Measurements from ENCODE around the gene NCCRP1. TPM values are rescaled to one million over a fixed set of nuclear protein-coding genes. Genes with fewer than 3 reads are reported as not detected.

The NCCRP1 gene
- total RNA-seq, 1 donor from 2014 or later = not detected

GRCh38 chr19:39172700-39173501 lies 23.9 kb upstream of the NCCRP1 start:
- Histone ChIP-seq H3K4me1 (ENCODE audit: control insufficient read depth in 3 of 3, insufficient read depth in 3 of 3, low read length in 3 of 3) (no peaks in the 10 kb centered on the region), H3K4me3 (ENCODE audit: low read length in 3 of 3) (no peak overlapping the region), H3K9me3 (ENCODE audit: control insufficient read depth in 3 of 3, low read length in 3 of 3) (no peaks in the 10 kb centered on the region), H3K27ac (ENCODE audit: low read depth, low read length) (no peak overlapping the region), H3K27me3 (ENCODE audit: control insufficient read depth in 3 of 3, insufficient read depth in 3 of 3, low read length in 3 of 3) (no peaks in the 10 kb centered on the region), H3K36me3 (ENCODE audit: control insufficient read depth in 3 of 3, insufficient read depth in 3 of 3, low read length in 3 of 3) (peaks cover 13 to 19% (median 14%) of the 10 kb centered on the region in 3 donors), H3K9ac (ENCODE audit: low read depth in 1 of 3, low read length in 3 of 3) (no peak overlapping the region)

DNA sequence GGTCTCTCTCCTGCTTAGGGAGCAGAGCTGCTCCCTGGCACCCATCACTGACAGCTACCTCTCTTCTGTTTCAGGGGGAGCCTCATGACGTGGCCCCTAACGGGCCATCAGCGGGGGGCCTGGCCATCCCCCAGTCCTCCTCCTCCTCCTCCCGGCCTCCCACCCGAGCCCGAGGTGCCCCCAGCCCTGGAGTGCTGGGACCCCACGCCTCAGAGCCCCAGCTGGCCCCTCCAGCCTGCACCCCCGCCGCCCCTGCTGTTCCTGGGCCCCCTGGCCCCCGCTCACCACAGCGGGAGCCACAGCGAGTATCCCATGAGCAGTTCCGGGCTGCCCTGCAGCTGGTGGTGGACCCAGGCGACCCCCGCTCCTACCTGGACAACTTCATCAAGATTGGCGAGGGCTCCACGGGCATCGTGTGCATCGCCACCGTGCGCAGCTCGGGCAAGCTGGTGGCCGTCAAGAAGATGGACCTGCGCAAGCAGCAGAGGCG lies 23.2 kb upstream of the NCCRP1 start:
- no peak overlapping the region for H3K27ac ChIP-seq (ENCODE audit: low read depth, low read length)
- no peaks in the 10 kb centered on the region for H3K9me3 ChIP-seq (ENCODE audit: control insufficient read depth in 3 of 3, low read length in 3 of 3)
- no peaks in the 10 kb centered on the region for H3K4me1 ChIP-seq (ENCODE audit: control insufficient read depth in 3 of 3, insufficient read depth in 3 of 3, low read length in 3 of 3)
- H3K36me3 ChIP-seq (ENCODE audit: control insufficient read depth in 3 of 3, insufficient read depth in 3 of 3, low read length in 3 of 3) = peaks cover 13 to 19% (median 14%) of the 10 kb centered on the region in 3 donors
- no peak overlapping the region for H3K4me3 ChIP-seq (ENCODE audit: low read length in 3 of 3)
- H3K9ac ChIP-seq (ENCODE audit: low read depth in 1 of 3, low read length in 3 of 3) = no peak overlapping the region
- no peaks in the 10 kb centered on the region for H3K27me3 ChIP-seq (ENCODE audit: control insufficient read depth in 3 of 3, insufficient read depth in 3 of 3, low read length in 3 of 3)

- no peak overlapping the region for H3K9ac ChIP-seq (ENCODE audit: low read depth in 1 of 3, low read length in 3 of 3)
- H3K9me3 ChIP-seq (ENCODE audit: control insufficient read depth in 3 of 3, low read length in 3 of 3) = no peaks in the 10 kb centered on the region
- no peaks in the 10 kb centered on the region for H3K4me1 ChIP-seq (ENCODE audit: control insufficient read depth in 3 of 3, insufficient read depth in 3 of 3, low read length in 3 of 3)
- H3K4me3 ChIP-seq (ENCODE audit: low read length in 3 of 3) = no peak overlapping the region
- no peak overlapping the region for H3K27ac ChIP-seq (ENCODE audit: low read depth, low read length)
- H3K36me3 ChIP-seq (ENCODE audit: control insufficient read depth in 3 of 3, insufficient read depth in 3 of 3, low read length in 3 of 3) = peaks cover 14 to 19% (median 16%) of the 10 kb centered on the region in 3 donors
- no peaks in the 10 kb centered on the region for H3K27me3 ChIP-seq (ENCODE audit: control insufficient read depth in 3 of 3, insufficient read depth in 3 of 3, low read length in 3 of 3)
These were observed 22.6 kb upstream of the NCCRP1 start for GRCh38 chr19:39174142-39174541.

GRCh38 chr19:39174558-39175544 lies 21.9 kb upstream of the NCCRP1 start:
- H3K4me1 ChIP-seq (ENCODE audit: control insufficient read depth in 3 of 3, insufficient read depth in 3 of 3, low read length in 3 of 3) = no peaks in the 10 kb centered on the region
- H3K36me3 ChIP-seq (ENCODE audit: control insufficient read depth in 3 of 3, insufficient read depth in 3 of 3, low read length in 3 of 3) = peaks cover 13 to 18% (median 16%) of the 10 kb centered on the region in 3 donors
- H3K9ac ChIP-seq (ENCODE audit: low read depth in 1 of 3, low read length in 3 of 3) = no peak overlapping the region
- no peaks in the 10 kb centered on the region for H3K27me3 ChIP-seq (ENCODE audit: control insufficient read depth in 3 of 3, insufficient read depth in 3 of 3, low read length in 3 of 3)
- H3K27ac ChIP-seq (ENCODE audit: low read depth, low read length) = no peak overlapping the region
- no peaks in the 10 kb centered on the region for H3K9me3 ChIP-seq (ENCODE audit: control insufficient read depth in 3 of 3, low read length in 3 of 3)
- H3K4me3 ChIP-seq (ENCODE audit: low read length in 3 of 3) = no peak overlapping the region

- H3K4me1 ChIP-seq (ENCODE audit: control insufficient read depth in 3 of 3, insufficient read depth in 3 of 3, low read length in 3 of 3) = no peaks in the 10 kb centered on the region
- H3K9me3 ChIP-seq (ENCODE audit: control insufficient read depth in 3 of 3, low read length in 3 of 3) = no peaks in the 10 kb centered on the region
- no peak overlapping the region for H3K4me3 ChIP-seq (ENCODE audit: low read length in 3 of 3)
- H3K27me3 ChIP-seq (ENCODE audit: control insufficient read depth in 3 of 3, insufficient read depth in 3 of 3, low read length in 3 of 3) = no peaks in the 10 kb centered on the region
- H3K27ac ChIP-seq (ENCODE audit: low read depth, low read length) = no peak overlapping the region
- H3K9ac ChIP-seq (ENCODE audit: low read depth in 1 of 3, low read length in 3 of 3) = no peak overlapping the region
- peaks cover 11 to 17% (median 16%) of the 10 kb centered on the region in 3 donors for H3K36me3 ChIP-seq (ENCODE audit: control insufficient read depth in 3 of 3, insufficient read depth in 3 of 3, low read length in 3 of 3)
These were observed 21.2 kb upstream of the NCCRP1 start for GRCh38 chr19:39175564-39175963.

GRCh38 chr19:39177110-39177699 lies 19.6 kb upstream of the NCCRP1 start:
- no peaks in the 10 kb centered on the region for H3K4me1 ChIP-seq (ENCODE audit: control insufficient read depth in 3 of 3, insufficient read depth in 3 of 3, low read length in 3 of 3)
- H3K27me3 ChIP-seq (ENCODE audit: control insufficient read depth in 3 of 3, insufficient read depth in 3 of 3, low read length in 3 of 3) = no peaks in the 10 kb centered on the region
- H3K4me3 ChIP-seq (ENCODE audit: low read length in 3 of 3) = no peak overlapping the region
- H3K27ac ChIP-seq (ENCODE audit: low read depth, low read length) = no peak overlapping the region
- H3K9me3 ChIP-seq (ENCODE audit: control insufficient read depth in 3 of 3, low read length in 3 of 3) = no peaks in the 10 kb centered on the region
- no peak overlapping the region for H3K9ac ChIP-seq (ENCODE audit: low read depth in 1 of 3, low read length in 3 of 3)
- H3K36me3 ChIP-seq (ENCODE audit: control insufficient read depth in 3 of 3, insufficient read depth in 3 of 3, low read length in 3 of 3) = peaks cover 11 to 17% (median 16%) of the 10 kb centered on the region in 3 donors

DNA sequence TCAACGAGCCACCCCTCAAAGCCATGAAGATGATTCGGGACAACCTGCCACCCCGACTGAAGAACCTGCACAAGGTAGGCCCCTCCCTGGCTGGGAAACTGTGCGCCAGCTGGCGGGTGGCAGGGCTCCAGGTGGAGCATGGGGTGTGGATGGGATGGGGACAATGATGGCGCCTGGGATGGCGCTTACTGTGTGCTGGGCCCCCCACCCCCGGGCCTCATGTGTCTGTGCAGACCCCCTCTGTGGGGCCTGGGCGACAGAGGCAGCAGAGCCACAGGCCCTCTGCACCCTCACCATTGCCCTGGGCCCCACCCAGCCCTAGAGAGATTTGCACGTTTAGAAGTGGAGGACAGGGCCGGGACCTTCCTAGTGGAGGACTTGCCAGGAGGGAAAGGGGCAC lies 19.0 kb upstream of the NCCRP1 start:
- H3K4me1 ChIP-seq (ENCODE audit: control insufficient read depth in 3 of 3, insufficient read depth in 3 of 3, low read length in 3 of 3) = no peaks in the 10 kb centered on the region
- no peak overlapping the region for H3K27ac ChIP-seq (ENCODE audit: low read depth, low read length)
- H3K9me3 ChIP-seq (ENCODE audit: control insufficient read depth in 3 of 3, low read length in 3 of 3) = no peaks in the 10 kb centered on the region
- H3K9ac ChIP-seq (ENCODE audit: low read depth in 1 of 3, low read length in 3 of 3) = no peak overlapping the region
- no peaks in the 10 kb centered on the region for H3K27me3 ChIP-seq (ENCODE audit: control insufficient read depth in 3 of 3, insufficient read depth in 3 of 3, low read length in 3 of 3)
- no peak overlapping the region for H3K4me3 ChIP-seq (ENCODE audit: low read length in 3 of 3)
- H3K36me3 ChIP-seq (ENCODE audit: control insufficient read depth in 3 of 3, insufficient read depth in 3 of 3, low read length in 3 of 3) = peaks cover 11 to 16% (median 16%) of the 10 kb centered on the region in 3 donors

- Histone ChIP-seq H3K4me3 (ENCODE audit: low read length in 3 of 3) (no peak overlapping the region), H3K27ac (ENCODE audit: low read depth, low read length) (no peak overlapping the region), H3K9me3 (ENCODE audit: control insufficient read depth in 3 of 3, low read length in 3 of 3) (no peaks in the 10 kb centered on the region), H3K36me3 (ENCODE audit: control insufficient read depth in 3 of 3, insufficient read depth in 3 of 3, low read length in 3 of 3) (peaks cover 11 to 16% (median 16%) of the 10 kb centered on the region in 3 donors), H3K4me1 (ENCODE audit: control insufficient read depth in 3 of 3, insufficient read depth in 3 of 3, low read length in 3 of 3) (no peaks in the 10 kb centered on the region), H3K9ac (ENCODE audit: low read depth in 1 of 3, low read length in 3 of 3) (no peak overlapping the region), H3K27me3 (ENCODE audit: control insufficient read depth in 3 of 3, insufficient read depth in 3 of 3, low read length in 3 of 3) (no peaks in the 10 kb centered on the region)
These were observed 18.3 kb upstream of the NCCRP1 start for GRCh38 chr19:39178296-39179006.

GRCh38 chr19:39179754-39180153 lies 17.0 kb upstream of the NCCRP1 start:
- H3K36me3 ChIP-seq (ENCODE audit: control insufficient read depth in 3 of 3, insufficient read depth in 3 of 3, low read length in 3 of 3) = peaks cover 10 to 15% (median 12%) of the 10 kb centered on the region in 3 donors

More at GRCh38 chr19:39179754-39180153, 17.0 kb upstream of the NCCRP1 start:
- H3K4me3 ChIP-seq (ENCODE audit: low read length in 3 of 3) = no peak overlapping the region
- H3K9me3 ChIP-seq (ENCODE audit: control insufficient read depth in 3 of 3, low read length in 3 of 3) = no peaks in the 10 kb centered on the region
- no peaks in the 10 kb centered on the region for H3K27me3 ChIP-seq (ENCODE audit: control insufficient read depth in 3 of 3, insufficient read depth in 3 of 3, low read length in 3 of 3)
- no peaks in the 10 kb centered on the region for H3K4me1 ChIP-seq (ENCODE audit: control insufficient read depth in 3 of 3, insufficient read depth in 3 of 3, low read length in 3 of 3)
- H3K27ac ChIP-seq (ENCODE audit: low read depth, low read length) = no peak overlapping the region
- H3K9ac ChIP-seq (ENCODE audit: low read depth in 1 of 3, low read length in 3 of 3) = no peak overlapping the region

Data from skeletal muscle tissue (tissue), 4 donors.